GM12878 (cell line): ENCODE data around the gene SMU1.

ENCODE experiments used
- EGR1 ChIP-seq, 2 experiments: IDR thresholded peaks; 1 replicate in 1 of 2; 2 replicates in 1 of 2; pipeline ENCODE4 v1.6.1; 2011 to 2012; ENCODE audit warnings: low read depth in 2 of 2, low read length in 2 of 2, borderline replicate concordance in 1 of 2, mild to moderate bottlenecking in 1 of 2, moderate library complexity in 1 of 2
- EZH2 ChIP-seq: IDR thresholded peaks from 2 replicates; pipeline ENCODE4 v1.6.1; 2012; ENCODE audit warnings: low read depth, mild to moderate bottlenecking, control low read depth, inconsistent platforms, low read length, borderline replicate concordance; ENCODE audit not compliant: control insufficient read depth
- HDGF ChIP-seq: fragments of 450-650 bp; IDR thresholded peaks from 2 replicates; pipeline ENCODE4 v1.6.1; 2016; ENCODE audit warnings: antibody characterized with exemption
- YBX1 ChIP-seq: fragments of 450-650 bp; IDR thresholded peaks from 2 replicates; pipeline ENCODE4 v1.6.1; 2016; ENCODE audit warnings: antibody characterized with exemption
- TF ChIP-seq, protein P1 (sequence below): IDR thresholded peaks from 2 replicates; pipeline ENCODE4 v1.6.1; 2012; ENCODE audit warnings: low read depth, low read length, improper control_type of control experiment

- TF ChIP-seq YBX1 (no peak), EZH2 (no peak), HDGF (no peak), EGR1 (IDR thresholded peaks at IDR 0.05; ENCODE audit: borderline replicate concordance in 1 of 2, low read depth in 2 of 2, low read length in 2 of 2) (no peak)
- TF ChIP-seq, protein P1, sequence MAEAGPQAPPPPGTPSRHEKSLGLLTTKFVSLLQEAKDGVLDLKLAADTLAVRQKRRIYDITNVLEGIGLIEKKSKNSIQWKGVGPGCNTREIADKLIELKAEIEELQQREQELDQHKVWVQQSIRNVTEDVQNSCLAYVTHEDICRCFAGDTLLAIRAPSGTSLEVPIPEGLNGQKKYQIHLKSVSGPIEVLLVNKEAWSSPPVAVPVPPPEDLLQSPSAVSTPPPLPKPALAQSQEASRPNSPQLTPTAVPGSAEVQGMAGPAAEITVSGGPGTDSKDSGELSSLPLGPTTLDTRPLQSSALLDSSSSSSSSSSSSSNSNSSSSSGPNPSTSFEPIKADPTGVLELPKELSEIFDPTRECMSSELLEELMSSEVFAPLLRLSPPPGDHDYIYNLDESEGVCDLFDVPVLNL, result no peak
These were observed 43.6 kb downstream of the SMU1 start for GRCh38 chr9:33032865-33033264.
